ENCODE data around the gene DZIP1L.
"Not testable (repeated sequence)": the region's sequence is repeated elsewhere in the genome, so short reads cannot be mapped to it uniquely, and the experiment has no call there.

DZIP1L gene

GRCh38 chr3:138099417-138099816 is 16.0 kb downstream of the DZIP1L start:
- no peak overlapping the region for H3K27ac ChIP-seq
- CTCF ChIA-PET, result no interaction called here
- POLR2A ChIA-PET (ENCODE audit: low non-redundant PET), result no interaction called here

GRCh38 chr3:138097192-138098172 is 17.9 kb downstream of the DZIP1L start:
- TF ChIP-seq CTCF (conservative IDR thresholded peaks at IDR 0.05; ENCODE audit: low read depth), result peak; percentile 38
- H3K27ac ChIP-seq, result no peak overlapping the region
- ChIA-PET CTCF (no interaction called here), POLR2A (ENCODE audit: low non-redundant PET) (no interaction called here)
- DNase-seq (ENCODE audit: low spot score), result no peak

More at GRCh38 chr3:138099417-138099816, 16.0 kb downstream of the DZIP1L start:
- no peak for TF ChIP-seq CTCF (conservative IDR thresholded peaks at IDR 0.05; ENCODE audit: low read depth)
- no peak for DNase-seq (ENCODE audit: low spot score)

GRCh38 chr3:138093721-138094120 is 21.7 kb downstream of the DZIP1L start:
- CTCF ChIA-PET, result no interaction called here

GRCh38 chr3:138092023-138092422 is 23.4 kb downstream of the DZIP1L start:
- DNase-seq (ENCODE audit: low spot score), result no peak
- CTCF ChIA-PET, result no interaction called here
- TF ChIP-seq CTCF (conservative IDR thresholded peaks at IDR 0.05; ENCODE audit: low read depth), result no peak
- no peak overlapping the region for H3K27ac ChIP-seq
- POLR2A ChIA-PET (ENCODE audit: low non-redundant PET), result no interaction called here

More at GRCh38 chr3:138093721-138094120, 21.7 kb downstream of the DZIP1L start:
- TF ChIP-seq CTCF (conservative IDR thresholded peaks at IDR 0.05; ENCODE audit: low read depth), result no peak
- H3K27ac ChIP-seq, result no peak overlapping the region
- POLR2A ChIA-PET (ENCODE audit: low non-redundant PET), result no interaction called here
- no peak for DNase-seq (ENCODE audit: low spot score)

GRCh38 chr3:138089091-138089490 is 26.3 kb downstream of the DZIP1L start:
- H3K27ac ChIP-seq, result no peak overlapping the region
- no peak for TF ChIP-seq CTCF (conservative IDR thresholded peaks at IDR 0.05; ENCODE audit: low read depth)
- ChIA-PET CTCF (no interaction called here), POLR2A (ENCODE audit: low non-redundant PET) (no interaction called here)
- DNase-seq (ENCODE audit: low spot score), result peak; percentile 66

- POLR2A ChIA-PET (ENCODE audit: low non-redundant PET); H3K27ac ChIP-seq; CTCF ChIA-PET; DNase-seq (ENCODE audit: low spot score): not testable (repeated sequence)
Observed at GRCh38 chr3:138085745-138086144, 29.7 kb downstream of the DZIP1L start.

DNA sequence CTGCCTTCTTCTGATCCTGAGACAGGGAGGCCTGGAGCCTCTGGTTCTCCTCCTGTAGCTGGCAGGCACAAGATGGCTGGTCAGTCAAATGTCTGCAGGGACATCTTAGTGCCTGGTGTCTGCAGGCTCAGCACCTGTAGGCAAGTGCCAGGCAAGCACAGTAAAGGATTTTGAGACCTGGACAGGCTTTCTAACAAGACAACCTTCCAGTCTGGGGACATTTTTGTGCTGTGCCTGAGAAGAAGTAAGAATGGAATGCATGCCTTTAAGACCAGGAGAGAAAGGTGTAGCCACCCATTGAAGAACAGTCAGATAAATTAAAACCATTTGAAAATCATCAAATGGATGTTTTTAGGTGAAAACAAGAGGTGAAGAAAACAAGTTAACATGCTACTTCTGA is 31.2 kb downstream of the DZIP1L start:
- no peak for TF ChIP-seq CTCF (conservative IDR thresholded peaks at IDR 0.05; ENCODE audit: low read depth)
- DNase-seq (ENCODE audit: low spot score), result no peak
- CTCF ChIA-PET, result no interaction called here
- H3K27ac ChIP-seq, result no peak overlapping the region
- POLR2A ChIA-PET (ENCODE audit: low non-redundant PET), result no interaction called here

All from RWPE1 (cell line).